ENCODE results near the gene CDC34.
A peak's percentile ranks its signal among the peaks of the same experiment; 100 is the strongest.

CDC34 gene

GRCh38 chr19:570937-571565, 39.5 kb downstream of the CDC34 start:
- no peak for TF ChIP-seq CTCF (conservative IDR thresholded peaks at IDR 0.05)
- H3K27ac ChIP-seq = peak overlapping the region; percentile 94

- peak overlapping the region; percentile 94 for H3K27ac ChIP-seq
- TF ChIP-seq CTCF (conservative IDR thresholded peaks at IDR 0.05) = no peak
Observed at GRCh38 chr19:571566-571974, 40.0 kb downstream of the CDC34 start.

- peak within 1 kb of the TSS; percentile 94 for H3K27ac ChIP-seq
- TF ChIP-seq CTCF (conservative IDR thresholded peaks at IDR 0.05) = no peak
Observed at GRCh38 chr19:572140-572742, 40.7 kb downstream of the CDC34 start, which contains the start of gene BSG. TSS of gene BSG (plus strand) at chr19:572596. CDS start at chr19:572635, 39 bp downstream.

GRCh38 chr19:572743-573518, 41.4 kb downstream of the CDC34 start:
- H3K27ac ChIP-seq = peak overlapping the region; percentile 94
- no peak for TF ChIP-seq CTCF (conservative IDR thresholded peaks at IDR 0.05)

GRCh38 chr19:573519-573825, 41.9 kb downstream of the CDC34 start:
- peak overlapping the region; percentile 94 for H3K27ac ChIP-seq
- TF ChIP-seq CTCF (conservative IDR thresholded peaks at IDR 0.05) = no peak

- no peak for TF ChIP-seq CTCF (conservative IDR thresholded peaks at IDR 0.05)
- H3K27ac ChIP-seq = peak overlapping the region; percentile 94
Observed at GRCh38 chr19:574658-575526, 43.3 kb downstream of the CDC34 start.

Measured in VCaP (cell line).